ENCODE measurements around the gene TCP11X2. TPM values are rescaled to one million over a fixed set of nuclear protein-coding genes. Genes with fewer than 3 reads are reported as not detected.
"Not testable (repeated sequence)": the region's sequence is repeated elsewhere in the genome, so short reads cannot be mapped to it uniquely, and the experiment has no call there.

TCP11X2 gene
- 0.13 and 0.72 TPM in 2 replicates for total RNA-seq
- polyA plus RNA-seq, result 0.12 and 0.39 TPM in 2 replicates

- H3K4me1 ChIP-seq (ENCODE audit: insufficient read depth); H3K4me2 ChIP-seq; H3K27me3 ChIP-seq; H3K79me2 ChIP-seq; H3K9me3 ChIP-seq (ENCODE audit: low read depth); H4K20me1 ChIP-seq (ENCODE audit: insufficient read depth, poor library complexity, severe bottlenecking); H2AFZ ChIP-seq; H3K9me2 ChIP-seq (replicated peaks; ENCODE audit: insufficient read depth); H3K36me3 ChIP-seq (replicated peaks; ENCODE audit: insufficient read depth, low read depth); H3K27ac ChIP-seq; H3K4me3 ChIP-seq; DNase-seq (ENCODE audit: low spot score): not testable (repeated sequence)
- WGBS (ENCODE audit: low lambda C conversion rate, missing lambda C conversion rate), result 53% methylated on average over 7 of the region's 17 CpGs
Observed at GRCh38 chrX:102471762-102472220, at the start of gene TCP11X2. TCP11X2 (minus strand) TSS chrX:102471812.

DNA sequence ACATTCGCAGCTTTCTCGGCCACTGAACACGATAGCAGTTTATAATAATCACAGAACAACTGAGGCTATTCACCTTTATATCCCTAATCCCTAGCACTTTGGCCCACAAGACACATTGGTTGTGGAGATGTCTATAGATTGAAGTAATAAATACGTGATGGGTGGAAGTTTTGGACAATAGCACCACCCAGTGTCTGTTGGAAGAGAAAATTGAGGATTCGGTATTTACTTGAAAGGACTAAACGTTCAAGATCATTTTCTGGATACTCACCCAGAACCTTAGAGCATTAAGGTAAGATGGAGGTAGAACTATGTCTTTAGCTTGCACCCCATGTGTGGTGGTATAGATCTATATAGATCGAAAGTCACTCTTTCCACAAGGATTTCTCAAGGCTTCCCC, 45.7 kb upstream of the TCP11X2 start:
- H3K36me3 ChIP-seq (replicated peaks; ENCODE audit: insufficient read depth, low read depth), result no peaks in the 10 kb centered on the region
- TF ChIP-seq CTCF (IDR thresholded peaks at IDR 0.05; ENCODE audit: poor library complexity), result peak; percentile 24
- TF ChIP-seq EZH2phosphoT487 (IDR thresholded peaks at IDR 0.05; ENCODE audit: low read depth, severe bottlenecking, unreplicated experiment), result no peak
- no peak for TF ChIP-seq EZH2 (IDR thresholded peaks at IDR 0.05; ENCODE audit: borderline replicate concordance)
- no peak overlapping the region for H3K27ac ChIP-seq
- H3K9me2 ChIP-seq (replicated peaks; ENCODE audit: insufficient read depth), result no peaks in the 10 kb centered on the region
- no peak overlapping the region for H3K4me3 ChIP-seq
- DNase-seq (ENCODE audit: low spot score), result no peak
- WGBS (ENCODE audit: low lambda C conversion rate, missing lambda C conversion rate), result 61% methylated on average over 7 of the region's 7 CpGs
- H3K4me1 ChIP-seq (ENCODE audit: insufficient read depth), result no peaks in the 10 kb centered on the region
- no peak overlapping the region for H2AFZ ChIP-seq
- no peaks in the 10 kb centered on the region for H3K27me3 ChIP-seq
- no peaks in the 10 kb centered on the region for H3K9me3 ChIP-seq (ENCODE audit: low read depth)
- no peaks in the 10 kb centered on the region for H4K20me1 ChIP-seq (ENCODE audit: insufficient read depth, poor library complexity, severe bottlenecking)
- H3K79me2 ChIP-seq, result no peaks in the 10 kb centered on the region
- peak overlapping the region; percentile 79 for H3K4me2 ChIP-seq

- Histone ChIP-seq H3K4me1 (ENCODE audit: insufficient read depth) (no peaks in the 10 kb centered on the region), H3K4me3 (peak within 1 kb of the TSS; percentile 58), H3K27ac (peak within 1 kb of the TSS; percentile 60), H3K9me3 (ENCODE audit: low read depth) (no peaks in the 10 kb centered on the region), H4K20me1 (ENCODE audit: insufficient read depth, poor library complexity, severe bottlenecking) (no peaks in the 10 kb centered on the region), H3K36me3 (replicated peaks; ENCODE audit: insufficient read depth, low read depth) (no peaks in the 10 kb centered on the region), H3K27me3 (no peaks in the 10 kb centered on the region), H3K79me2 (no peaks in the 10 kb centered on the region), H3K4me2 (peak within 1 kb of the TSS; percentile 79), H3K9me2 (replicated peaks; ENCODE audit: insufficient read depth) (no peaks in the 10 kb centered on the region), H2AFZ (peak within 1 kb of the TSS; percentile 60)
- DNase-seq (ENCODE audit: low spot score), result peak; percentile 73
- TF ChIP-seq EZH2phosphoT487 (IDR thresholded peaks at IDR 0.05; ENCODE audit: low read depth, severe bottlenecking, unreplicated experiment) (no peak), EZH2 (IDR thresholded peaks at IDR 0.05; ENCODE audit: borderline replicate concordance) (no peak), CTCF (IDR thresholded peaks at IDR 0.05; ENCODE audit: poor library complexity) (no peak)
- WGBS (ENCODE audit: low lambda C conversion rate, missing lambda C conversion rate), result 33% methylated on average over 50 of the region's 62 CpGs
Observed at GRCh38 chrX:102515975-102516941, 44.6 kb upstream of the TCP11X2 start, which contains the start of gene TMSB15A. TMSB15A (minus strand) TSS chrX:102516739.

DNA sequence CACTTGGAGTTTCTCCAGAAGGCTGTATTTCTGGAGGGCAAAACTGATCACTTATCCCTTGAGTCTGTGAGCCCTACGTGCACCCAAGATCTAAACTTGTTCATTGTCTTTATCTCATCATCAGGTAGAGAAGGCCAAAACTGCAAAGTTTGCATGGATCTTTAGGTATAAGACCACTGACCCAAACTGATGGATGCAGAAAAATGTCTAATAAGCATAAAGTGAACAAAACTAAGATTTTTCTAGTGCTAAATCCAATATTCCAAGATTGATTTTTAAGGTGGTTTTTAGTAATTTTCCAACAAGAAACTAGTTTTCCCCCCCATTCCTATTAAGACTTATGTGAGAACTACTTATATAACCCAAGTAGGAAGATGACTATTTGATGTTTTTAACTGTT, 42.9 kb upstream of the TCP11X2 start:
- Histone ChIP-seq H3K9me2 (replicated peaks; ENCODE audit: insufficient read depth) (no peaks in the 10 kb centered on the region), H3K79me2 (no peaks in the 10 kb centered on the region), H2AFZ (no peak overlapping the region), H3K27me3 (no peaks in the 10 kb centered on the region), H3K36me3 (replicated peaks; ENCODE audit: insufficient read depth, low read depth) (no peaks in the 10 kb centered on the region), H4K20me1 (ENCODE audit: insufficient read depth, poor library complexity, severe bottlenecking) (no peaks in the 10 kb centered on the region), H3K27ac (no peak overlapping the region), H3K4me3 (no peak overlapping the region), H3K4me1 (ENCODE audit: insufficient read depth) (no peaks in the 10 kb centered on the region), H3K4me2 (peak overlapping the region; percentile 79), H3K9me3 (ENCODE audit: low read depth) (no peaks in the 10 kb centered on the region)
- DNase-seq (ENCODE audit: low spot score), result no peak
- 67% methylated on average over 1 of the region's 1 CpG for WGBS (ENCODE audit: low lambda C conversion rate, missing lambda C conversion rate)
- TF ChIP-seq EZH2phosphoT487 (IDR thresholded peaks at IDR 0.05; ENCODE audit: low read depth, severe bottlenecking, unreplicated experiment) (no peak), EZH2 (IDR thresholded peaks at IDR 0.05; ENCODE audit: borderline replicate concordance) (no peak), CTCF (IDR thresholded peaks at IDR 0.05; ENCODE audit: poor library complexity) (no peak)
